Germinal center (tissue), 1 donor: ENCODE data around the gene C1orf115.
A peak's percentile ranks its signal among the peaks of the same experiment; 100 is the strongest.
"Not testable (repeated sequence)": the region's sequence is repeated elsewhere in the genome, so short reads cannot be mapped to it uniquely, and the experiment has no call there.

ENCODE experiments used
- DNase-seq: peaks from one replicate; pipeline ENCODE4 v3.0.0; 2012; ENCODE audit warnings: mixed read lengths, low spot score

The C1orf115 gene

DNA sequence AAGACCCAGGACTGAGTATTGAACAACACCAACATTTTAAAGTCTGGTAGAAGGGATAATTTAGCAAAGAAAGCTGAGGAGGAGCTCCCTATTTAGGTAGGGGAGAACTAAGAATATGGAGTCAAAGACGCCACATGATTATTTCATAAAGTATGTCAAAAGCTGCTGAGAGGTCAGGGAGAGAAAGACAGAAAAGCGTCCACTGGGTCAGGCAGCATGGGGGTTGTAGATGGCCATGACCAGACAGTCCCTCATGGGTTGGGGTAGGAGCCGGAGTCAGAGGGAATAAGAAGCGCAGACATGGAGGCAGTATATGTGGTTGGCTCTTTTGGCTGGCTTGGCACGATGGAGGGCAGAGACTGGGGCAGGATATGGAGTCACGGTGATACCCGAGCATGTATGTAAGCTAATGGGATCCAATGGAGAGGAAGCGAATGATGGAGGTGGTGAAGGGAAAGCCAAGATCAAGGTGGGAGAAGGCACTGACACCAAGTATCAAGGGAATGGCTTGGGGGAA, 4.8 kb downstream of the C1orf115 start:
- DNase-seq, result no peak

DNA sequence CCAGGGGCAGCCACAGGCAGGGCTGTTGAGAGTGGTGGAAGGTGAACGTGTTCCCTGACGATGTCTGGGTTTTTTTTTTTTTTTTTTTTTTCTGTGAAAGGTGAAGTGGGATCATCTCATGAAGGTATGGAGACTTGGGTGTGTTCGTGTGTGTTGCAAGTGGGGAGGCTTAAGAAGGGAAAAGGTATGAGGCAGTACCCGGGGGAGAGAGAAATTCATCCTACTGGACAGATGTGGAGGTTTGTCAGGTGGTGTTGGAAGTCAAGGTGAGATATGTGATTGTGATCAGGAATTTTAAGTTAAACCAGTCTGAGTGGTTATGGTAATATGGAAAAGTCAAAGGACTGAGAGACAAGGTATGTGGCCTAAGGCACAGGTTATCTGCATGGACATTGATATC, 5.3 kb downstream of the C1orf115 start:
- no peak for DNase-seq

GRCh38 chr1:220696226-220696862, 6.2 kb downstream of the C1orf115 start:
- no peak for DNase-seq

- no peak for DNase-seq
Observed at GRCh38 chr1:220696863-220697231, 6.7 kb downstream of the C1orf115 start.

- no peak for DNase-seq
Observed at GRCh38 chr1:220697326-220697725, 7.2 kb downstream of the C1orf115 start.

- DNase-seq, result no peak
Observed at GRCh38 chr1:220698607-220699016, 8.4 kb downstream of the C1orf115 start.

GRCh38 chr1:220699044-220699443, 8.9 kb downstream of the C1orf115 start:
- DNase-seq, result no peak

GRCh38 chr1:220700556-220701179, 10.5 kb downstream of the C1orf115 start:
- no peak for DNase-seq

DNA sequence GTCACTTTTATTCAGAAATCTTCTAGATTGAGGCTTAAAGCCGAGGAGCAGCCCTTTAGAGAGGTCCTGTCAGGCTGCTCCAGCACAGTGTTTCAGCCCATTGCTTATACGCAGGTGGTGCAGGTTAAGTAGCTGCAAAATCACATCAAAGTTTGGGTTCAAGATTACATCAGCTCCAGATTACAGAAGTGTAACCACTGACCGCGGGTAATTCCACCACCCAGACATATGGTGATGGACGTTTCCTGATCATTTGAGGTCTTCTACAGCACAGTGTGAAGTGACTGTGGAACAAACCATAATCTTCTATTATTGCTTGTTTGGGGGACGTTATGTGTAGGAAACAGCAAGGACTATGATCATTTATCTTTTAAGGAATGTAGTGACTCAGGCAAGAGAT, 11.8 kb downstream of the C1orf115 start:
- DNase-seq, result no peak

DNA sequence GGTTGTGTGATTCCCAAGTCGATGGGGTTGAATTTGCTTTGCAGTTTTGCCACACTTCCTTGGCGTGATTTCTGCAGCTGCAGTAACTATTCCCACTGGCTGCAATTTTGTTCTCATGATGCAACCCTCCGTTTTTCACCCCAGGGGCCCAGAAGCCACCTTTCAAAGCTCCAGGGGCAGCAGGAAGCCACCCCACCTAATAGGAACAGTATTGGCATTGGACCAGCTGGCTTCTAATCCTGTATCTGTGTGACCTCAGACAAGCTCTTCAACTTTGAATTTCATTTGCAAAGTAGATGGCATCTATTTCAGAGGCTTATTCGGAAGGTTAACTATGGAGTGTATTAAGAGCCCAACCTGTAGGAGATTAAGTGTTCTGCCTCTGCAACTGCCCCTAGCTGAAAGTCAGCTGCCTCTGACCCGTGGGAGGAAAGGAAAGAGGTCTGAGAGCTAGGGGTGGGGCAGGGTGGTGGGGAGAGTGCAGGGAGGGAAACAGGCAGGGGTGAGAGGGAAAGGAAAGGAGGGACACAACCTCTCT, 12.6 kb downstream of the C1orf115 start:
- no peak for DNase-seq

- no peak for DNase-seq
Observed at GRCh38 chr1:220703305-220703704, 13.1 kb downstream of the C1orf115 start.

DNA sequence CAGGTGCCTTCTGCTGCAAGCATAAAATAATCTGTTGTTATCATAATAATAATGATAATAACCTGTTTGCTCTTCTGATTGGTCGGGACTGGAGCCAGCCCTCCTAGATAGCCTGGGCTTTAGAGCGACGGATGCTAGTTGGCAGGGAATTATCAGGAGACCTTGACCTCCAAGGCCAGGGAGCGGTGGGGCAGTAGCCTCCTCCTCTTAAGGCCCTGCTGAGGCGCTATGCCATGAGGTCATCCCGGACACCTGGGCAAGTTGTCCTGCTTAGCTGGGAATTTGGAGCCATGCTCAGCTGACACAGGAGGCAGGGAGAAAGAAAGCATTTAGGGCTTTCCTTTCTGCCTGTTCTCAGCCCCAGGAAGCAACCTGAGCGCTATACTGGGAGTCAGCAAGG, 15.6 kb downstream of the C1orf115 start:
- no peak for DNase-seq

DNA sequence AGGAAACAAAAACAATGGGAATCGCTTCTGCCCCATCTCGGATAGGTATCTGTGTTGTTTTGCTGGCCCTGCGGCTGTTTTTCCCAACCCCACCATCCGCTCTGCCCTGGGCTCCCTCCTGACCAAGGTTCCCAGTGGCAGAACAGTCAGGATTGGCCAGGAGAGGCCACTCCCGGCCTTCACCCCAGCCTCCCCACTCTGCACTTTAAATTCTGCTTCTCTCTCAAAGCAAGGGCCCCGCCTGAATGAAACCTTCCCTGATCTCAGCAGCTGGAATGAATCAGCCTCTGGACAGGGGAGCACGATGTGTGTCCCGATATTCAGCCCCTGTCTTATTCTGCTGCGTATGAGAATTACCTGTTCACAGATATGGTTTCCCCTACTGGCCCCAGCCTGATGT, 16.3 kb downstream of the C1orf115 start:
- no peak for DNase-seq

DNA sequence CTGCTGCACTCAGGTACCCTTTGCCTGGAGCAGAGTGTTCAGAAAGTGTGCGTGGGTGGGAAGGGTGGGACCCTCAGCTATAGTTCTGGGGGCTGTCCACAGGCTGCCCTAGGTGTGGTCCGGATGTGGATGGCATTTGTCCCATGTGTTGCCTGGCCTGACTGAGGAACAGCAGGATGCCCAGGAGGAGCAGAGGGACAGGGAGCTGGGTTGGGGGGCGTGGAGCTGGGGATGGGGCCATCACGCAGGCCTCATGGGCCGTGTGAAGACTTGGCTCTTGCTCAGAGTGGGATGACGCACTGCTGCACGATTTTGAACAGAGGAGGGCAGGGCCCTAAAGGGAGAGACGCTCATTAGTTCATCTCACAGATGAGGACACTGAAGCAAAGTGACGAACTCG, 17.0 kb downstream of the C1orf115 start:
- no peak for DNase-seq

GRCh38 chr1:220708244-220708643, 18.1 kb downstream of the C1orf115 start:
- no peak for DNase-seq

DNA sequence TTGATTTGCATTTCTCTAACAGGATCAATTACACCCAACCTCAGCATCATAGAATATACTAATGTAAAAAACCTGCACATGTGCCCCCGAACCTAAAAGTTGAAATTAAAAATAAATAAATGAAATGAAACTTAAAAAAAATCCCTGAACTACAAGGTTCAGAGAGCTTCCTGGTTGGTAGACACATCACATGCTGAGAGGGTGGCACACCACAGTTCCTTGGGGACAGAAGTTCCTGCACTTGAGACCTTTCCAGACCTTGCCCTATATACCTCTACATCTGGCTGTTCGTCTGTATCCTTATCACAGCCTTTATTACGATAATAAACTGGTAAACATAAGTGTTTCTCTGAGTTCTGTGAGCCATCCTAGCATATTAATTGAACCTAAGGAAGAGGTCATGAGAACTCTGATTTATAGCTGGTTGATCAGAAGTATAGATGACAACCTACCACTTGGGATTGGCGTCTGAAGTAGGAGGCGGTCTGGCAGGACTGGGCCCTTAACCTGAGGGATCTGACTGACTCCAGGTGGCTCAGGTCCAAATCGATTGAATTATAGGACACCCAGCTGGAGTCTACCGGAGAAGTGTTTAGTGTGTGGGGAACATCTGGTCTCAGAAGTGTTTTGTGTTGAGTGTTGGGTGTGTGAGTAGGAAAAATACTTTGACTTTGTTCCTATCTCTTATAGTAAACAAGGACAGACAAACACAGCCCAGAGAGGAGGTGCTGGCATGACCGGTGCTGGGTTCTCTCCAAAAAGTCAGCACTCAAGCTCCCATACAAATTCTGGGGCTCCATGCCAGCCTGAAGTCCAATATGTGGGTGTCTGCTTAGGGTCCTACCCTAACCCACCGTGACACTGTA, 19.0 kb downstream of the C1orf115 start:
- peak; percentile 33 for DNase-seq

DNA sequence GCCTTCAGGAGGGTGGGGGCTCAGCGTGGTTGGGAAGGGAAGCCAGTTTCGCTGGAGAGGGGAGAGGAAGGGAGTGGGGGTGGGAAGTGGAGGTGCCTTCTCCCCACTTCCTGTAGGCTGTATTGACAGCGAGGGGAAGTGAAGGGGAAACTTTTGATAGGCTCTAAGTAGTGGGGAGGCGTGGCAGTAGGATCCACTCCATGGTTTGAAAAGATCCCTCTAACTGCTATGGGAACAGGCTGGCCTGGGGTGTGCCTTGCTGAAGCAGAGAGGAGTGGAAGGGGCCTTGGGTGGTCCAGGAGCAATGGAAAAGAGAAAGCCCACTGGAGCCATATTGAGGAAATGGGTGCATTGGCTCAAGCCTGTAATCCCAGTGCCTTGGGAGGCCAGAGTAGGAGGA, 20.2 kb downstream of the C1orf115 start:
- DNase-seq, result no peak

GRCh38 chr1:220711056-220711809, 21.1 kb downstream of the C1orf115 start:
- peak; percentile 48 for DNase-seq

GRCh38 chr1:220715986-220716385, 25.8 kb downstream of the C1orf115 start:
- DNase-seq, result not testable (repeated sequence)

GRCh38 chr1:220717800-220718640, 27.9 kb downstream of the C1orf115 start:
- DNase-seq, result no peak

GRCh38 chr1:220721266-220721665, 31.1 kb downstream of the C1orf115 start:
- DNase-seq, result not testable (repeated sequence)
